Umbilical cord (tissue), 2 donors: Measurements from ENCODE around the gene DAPK2. TPM values are rescaled to one million over a fixed set of nuclear protein-coding genes. Genes with fewer than 3 reads are reported as not detected.

ENCODE experiments used
- DNase-seq: peaks from one replicate; pipeline ENCODE4 v3.0.0-alpha.2; 2015; ENCODE audit warnings: low spot score
- total RNA-seq: library from RNA; depleted of rRNA; stranded (reverse); fragments of >200 nt; gene quantifications from one replicate; pipeline ENCODE4 v1.2.3, GENCODE V29; 2014; ENCODE audit warnings: low replicate concordance; ENCODE audit not compliant: insufficient read depth

DAPK2 gene
- total RNA-seq, 1 donor from 2014 or later: 2.2 TPM

DNA sequence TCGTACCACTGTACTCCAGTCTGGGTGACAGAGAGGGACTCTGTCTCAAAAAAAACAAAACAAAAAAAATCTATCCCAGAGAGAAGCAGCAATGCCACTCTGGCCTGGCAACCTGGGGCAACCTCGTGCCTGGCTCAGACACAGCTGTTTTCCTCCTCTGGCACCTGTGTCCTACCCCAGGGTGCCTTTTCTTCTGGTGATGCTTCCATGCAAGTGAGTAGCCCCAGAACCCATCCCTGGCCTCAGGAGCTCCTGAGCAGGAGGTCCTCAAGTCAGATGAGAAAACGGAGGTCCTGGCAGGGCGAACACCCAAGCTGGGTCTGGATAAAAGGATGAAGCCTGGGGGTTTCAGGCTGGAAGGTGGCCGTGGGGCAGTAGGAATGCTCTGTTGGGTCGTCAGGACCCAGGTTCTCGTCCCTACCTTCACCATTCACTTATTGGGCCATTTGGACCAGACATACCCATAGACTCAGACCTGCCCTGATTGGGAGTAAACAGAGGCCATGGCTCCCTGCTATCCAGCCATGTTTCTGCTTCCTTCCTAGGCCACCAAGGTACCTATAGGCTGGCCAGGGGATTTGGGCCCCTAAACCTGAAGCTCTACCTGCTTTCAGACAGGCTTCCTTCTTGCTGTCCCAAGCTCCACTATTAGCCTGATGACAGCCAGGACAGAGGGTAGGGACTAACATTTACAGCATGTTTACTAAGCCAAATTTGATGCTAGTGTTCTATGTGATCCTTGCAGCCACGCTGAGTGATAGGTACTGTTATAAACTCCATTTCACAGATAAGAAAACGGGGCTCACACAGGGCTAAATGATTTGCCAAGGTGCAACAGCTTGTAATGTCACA lies 102.2 kb downstream of the DAPK2 start:
- DNase-seq: no peak

GRCh38 chr15:63942486-63943365 lies 103.6 kb downstream of the DAPK2 start:
- DNase-seq: no peak

GRCh38 chr15:63941698-63942465 lies 104.4 kb downstream of the DAPK2 start:
- DNase-seq: no peak

DNA sequence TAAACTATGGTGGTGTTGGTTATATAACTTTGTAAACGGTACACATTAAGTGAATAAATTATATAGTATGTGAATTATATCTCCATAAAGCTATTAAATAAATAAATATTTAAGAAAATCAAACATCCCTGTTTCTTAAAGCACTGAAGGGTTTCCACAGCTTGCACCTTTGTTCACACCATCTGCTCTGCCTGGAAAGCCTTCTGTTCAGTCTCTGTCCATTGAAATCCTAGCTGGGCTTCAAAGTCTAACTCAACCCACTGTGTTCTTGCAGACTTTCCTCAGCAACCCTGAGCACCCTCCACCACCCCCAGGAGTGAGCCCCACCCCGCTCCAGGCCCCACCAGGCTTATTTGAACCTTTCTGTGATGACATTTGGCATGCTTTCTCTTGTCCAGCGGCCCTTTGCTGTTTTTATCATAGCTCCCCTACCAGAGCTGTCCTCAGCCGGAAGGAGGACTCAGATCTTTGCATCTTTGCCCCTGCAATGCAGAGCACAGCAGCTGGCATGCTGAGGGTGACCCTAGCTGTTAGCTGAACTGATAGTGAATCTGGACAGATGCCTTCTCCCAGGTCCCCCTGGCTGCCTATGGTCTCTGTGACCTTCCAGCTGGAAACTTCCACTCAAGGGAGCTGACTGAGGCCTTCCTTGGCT lies 105.2 kb downstream of the DAPK2 start:
- DNase-seq: no peak

- peak; percentile 21 for DNase-seq
Observed at GRCh38 chr15:63939531-63940130, 106.7 kb downstream of the DAPK2 start.

- DNase-seq: no peak
Observed at GRCh38 chr15:63938486-63939061, 107.7 kb downstream of the DAPK2 start.

GRCh38 chr15:63933522-63933921 lies 112.8 kb downstream of the DAPK2 start:
- DNase-seq: no peak

- DNase-seq: no peak
Observed at GRCh38 chr15:63931556-63931955, 114.7 kb downstream of the DAPK2 start.

- no peak for DNase-seq
Observed at GRCh38 chr15:63930034-63930433, 116.3 kb downstream of the DAPK2 start.

DNA sequence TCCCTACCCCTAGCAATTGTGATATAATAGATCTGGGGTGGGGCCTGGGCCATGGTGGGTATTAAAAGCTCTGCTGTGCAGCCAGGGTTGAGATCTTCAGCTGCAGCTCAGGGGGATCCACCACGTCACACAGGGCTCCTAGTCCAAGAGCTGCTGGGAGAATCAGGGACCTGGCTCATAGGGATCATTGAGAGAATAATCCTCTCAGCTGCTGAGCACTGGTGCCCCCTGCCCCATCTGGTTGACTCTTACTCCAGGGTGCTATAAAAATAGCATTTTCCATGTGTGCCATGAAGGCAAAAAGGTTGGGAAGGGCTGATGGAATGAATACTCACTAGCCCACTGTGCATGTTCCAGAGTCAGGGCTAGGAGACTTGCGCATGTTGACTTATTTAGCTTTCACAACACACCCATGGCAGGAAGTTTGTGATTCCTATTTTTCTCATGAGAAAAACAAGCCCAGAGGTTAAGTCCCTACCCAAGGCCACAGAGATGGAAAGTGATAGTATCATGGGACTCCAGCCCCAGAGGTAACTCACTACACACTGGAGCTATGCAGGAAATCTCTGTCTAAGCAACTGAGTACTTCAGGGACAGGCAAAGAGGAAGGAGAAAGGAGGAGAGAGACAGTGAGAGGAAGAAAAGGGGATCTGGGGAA lies 118.0 kb downstream of the DAPK2 start:
- DNase-seq: no peak

DNA sequence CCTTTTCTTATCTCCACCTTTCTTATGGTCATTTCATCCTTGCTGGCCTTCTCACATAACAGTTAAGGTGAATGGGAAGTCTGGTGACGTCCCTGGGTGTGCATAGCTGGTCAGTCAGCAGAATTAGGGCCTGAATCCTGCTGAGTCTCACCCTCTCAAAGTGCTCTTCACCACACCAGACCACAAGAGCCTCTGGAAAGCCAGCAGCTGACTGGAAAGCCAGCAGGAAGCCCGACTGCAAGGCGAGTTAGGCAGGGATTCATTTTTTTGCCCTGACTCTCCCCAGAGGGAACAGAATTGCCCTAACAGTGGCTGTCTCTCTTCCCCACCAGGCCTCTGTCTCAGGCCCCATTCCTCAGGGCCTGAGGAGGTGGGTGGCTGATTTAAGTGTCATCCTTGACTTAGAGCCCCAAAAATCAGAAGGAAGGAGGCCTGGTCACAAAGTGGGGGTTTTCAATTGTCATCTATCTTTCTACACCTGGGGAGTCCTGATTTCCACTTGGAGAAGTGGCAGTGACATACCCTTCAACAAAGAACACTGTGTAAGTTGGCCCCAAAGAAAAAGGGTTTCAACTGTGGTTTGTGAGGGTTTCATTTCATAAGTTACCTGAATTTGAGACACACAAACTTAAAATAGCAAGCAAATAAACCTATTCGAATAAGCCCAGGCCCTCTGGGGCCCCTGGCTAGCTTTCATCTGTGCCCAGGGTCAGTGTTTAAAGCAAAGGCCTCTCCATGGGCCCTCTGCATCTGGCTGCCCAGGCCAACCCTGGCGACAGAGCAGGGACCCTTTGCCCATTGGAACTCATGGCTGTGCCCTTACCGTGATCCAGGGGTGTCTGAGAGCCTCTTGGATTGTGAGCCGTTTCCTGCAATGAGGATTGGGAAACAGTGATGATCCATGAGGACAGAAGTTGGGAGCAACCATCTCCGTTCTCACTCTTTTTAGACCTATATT lies 122.0 kb downstream of the DAPK2 start:
- DNase-seq: no peak

- no peak for DNase-seq
Observed at GRCh38 chr15:63922916-63923315, 123.4 kb downstream of the DAPK2 start.

- DNase-seq: peak; percentile 79
Observed at GRCh38 chr15:63922261-63922904, 123.9 kb downstream of the DAPK2 start.

- no peak for DNase-seq
Observed at GRCh38 chr15:63920504-63921175, 125.6 kb downstream of the DAPK2 start.

DNA sequence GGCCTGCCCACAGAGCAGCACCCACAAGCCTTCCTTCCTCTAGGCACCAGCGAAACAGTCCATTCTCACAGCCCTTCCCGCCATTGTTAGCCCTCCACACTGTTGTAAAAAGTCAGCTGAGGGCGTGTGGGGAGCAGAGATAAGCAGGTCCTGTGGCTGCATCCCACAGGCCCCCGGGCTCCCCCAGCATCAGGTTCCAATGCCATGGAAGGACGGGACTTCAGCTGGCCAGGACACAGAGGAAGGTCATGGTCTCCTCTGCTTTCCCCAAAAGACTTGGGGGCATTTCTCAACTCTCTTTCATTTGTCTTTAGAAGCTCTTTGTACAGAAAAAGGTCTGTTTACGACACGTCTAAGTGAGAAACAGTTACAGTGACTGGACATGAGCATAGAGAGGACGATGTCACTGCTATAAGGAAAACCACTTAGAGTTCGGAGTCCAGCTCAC lies 127.4 kb downstream of the DAPK2 start:
- DNase-seq: no peak

DNA sequence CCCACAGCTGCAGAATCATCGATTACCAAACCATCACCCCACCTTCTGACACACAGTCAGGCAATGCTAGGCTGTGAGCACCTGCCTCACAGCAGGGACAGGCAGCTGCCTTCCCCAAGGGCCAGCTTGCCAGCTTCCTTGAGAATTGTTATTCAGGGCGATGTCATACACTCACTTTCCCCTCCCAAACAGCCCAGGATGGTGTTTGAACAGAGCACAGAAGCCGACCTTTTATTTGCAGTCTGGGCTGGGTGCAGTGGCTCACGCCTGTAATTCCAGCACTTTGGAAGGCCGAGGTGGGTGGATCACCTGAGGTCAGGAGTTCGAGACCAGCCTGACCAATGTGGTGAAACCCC lies 128.0 kb downstream of the DAPK2 start:
- no peak for DNase-seq

GRCh38 chr15:63917588-63918316 lies 128.5 kb downstream of the DAPK2 start:
- DNase-seq: no peak
